DMS153 treated with DMSO at 0.1 percent for 48 hours (cell line): ENCODE data around the gene CEP250.
"Not testable (repeated sequence)": the region's sequence is repeated elsewhere in the genome, so short reads cannot be mapped to it uniquely, and the experiment has no call there.

Experiments used
- DNase-seq: peaks from one replicate; lab custom pipeline; 2025; ENCODE audit not compliant: unreplicated experiment; lab: John Stamatoyannopoulos, UW

CEP250 gene

GRCh38 chr20:35456700-35457099 lies 1.3 kb downstream of the CEP250 start:
- DNase-seq: not testable (repeated sequence)

DNA sequence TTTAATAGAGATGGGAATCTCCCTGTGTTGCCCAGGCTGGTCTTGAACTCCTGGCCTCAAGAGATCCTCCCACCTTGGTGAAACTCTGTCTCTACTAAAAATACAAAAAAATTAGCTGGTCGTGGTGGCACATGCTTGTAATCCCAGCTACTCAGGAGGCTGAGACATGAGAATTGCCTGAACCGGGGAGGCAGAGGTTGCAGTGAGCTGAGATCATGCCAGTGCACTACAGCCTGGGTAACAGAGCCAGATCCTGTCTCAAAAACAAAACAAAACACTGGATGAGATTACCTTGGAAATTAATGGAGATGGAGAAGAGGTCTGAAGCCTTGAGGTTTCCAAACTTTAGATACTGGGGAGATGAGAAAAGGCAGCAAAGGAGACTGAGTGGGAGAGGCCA lies 2.1 kb downstream of the CEP250 start:
- DNase-seq: not testable (repeated sequence)

DNA sequence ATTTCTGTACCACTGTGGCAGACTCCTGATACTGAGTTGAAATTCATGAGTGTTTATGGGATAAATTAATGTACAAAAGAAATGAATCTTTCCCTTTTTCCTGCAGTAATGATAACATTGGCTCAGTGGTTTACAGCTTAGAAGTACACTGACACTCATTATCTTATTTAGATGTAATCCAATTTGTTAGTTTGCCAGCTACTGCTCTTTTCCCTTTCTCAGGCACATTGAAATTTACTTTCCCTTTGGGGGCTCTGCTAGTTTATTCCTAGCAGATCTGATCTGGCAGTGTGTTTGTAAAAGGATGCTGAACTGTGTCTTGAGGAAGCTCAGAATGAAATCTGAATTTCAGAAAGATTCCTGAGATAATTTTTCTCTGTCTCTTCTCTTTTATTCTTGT lies 3.0 kb downstream of the CEP250 start:
- DNase-seq: no peak

GRCh38 chr20:35461620-35462019 lies 6.2 kb downstream of the CEP250 start:
- no peak for DNase-seq

GRCh38 chr20:35462351-35462750 lies 7.0 kb downstream of the CEP250 start:
- no peak for DNase-seq

GRCh38 chr20:35463455-35464300 lies 8.3 kb downstream of the CEP250 start:
- DNase-seq: peak; percentile 50

- DNase-seq: no peak
Measured at GRCh38 chr20:35465976-35466375, 10.6 kb downstream of the CEP250 start.

- no peak for DNase-seq
Measured at GRCh38 chr20:35466856-35467255, 11.5 kb downstream of the CEP250 start.

DNA sequence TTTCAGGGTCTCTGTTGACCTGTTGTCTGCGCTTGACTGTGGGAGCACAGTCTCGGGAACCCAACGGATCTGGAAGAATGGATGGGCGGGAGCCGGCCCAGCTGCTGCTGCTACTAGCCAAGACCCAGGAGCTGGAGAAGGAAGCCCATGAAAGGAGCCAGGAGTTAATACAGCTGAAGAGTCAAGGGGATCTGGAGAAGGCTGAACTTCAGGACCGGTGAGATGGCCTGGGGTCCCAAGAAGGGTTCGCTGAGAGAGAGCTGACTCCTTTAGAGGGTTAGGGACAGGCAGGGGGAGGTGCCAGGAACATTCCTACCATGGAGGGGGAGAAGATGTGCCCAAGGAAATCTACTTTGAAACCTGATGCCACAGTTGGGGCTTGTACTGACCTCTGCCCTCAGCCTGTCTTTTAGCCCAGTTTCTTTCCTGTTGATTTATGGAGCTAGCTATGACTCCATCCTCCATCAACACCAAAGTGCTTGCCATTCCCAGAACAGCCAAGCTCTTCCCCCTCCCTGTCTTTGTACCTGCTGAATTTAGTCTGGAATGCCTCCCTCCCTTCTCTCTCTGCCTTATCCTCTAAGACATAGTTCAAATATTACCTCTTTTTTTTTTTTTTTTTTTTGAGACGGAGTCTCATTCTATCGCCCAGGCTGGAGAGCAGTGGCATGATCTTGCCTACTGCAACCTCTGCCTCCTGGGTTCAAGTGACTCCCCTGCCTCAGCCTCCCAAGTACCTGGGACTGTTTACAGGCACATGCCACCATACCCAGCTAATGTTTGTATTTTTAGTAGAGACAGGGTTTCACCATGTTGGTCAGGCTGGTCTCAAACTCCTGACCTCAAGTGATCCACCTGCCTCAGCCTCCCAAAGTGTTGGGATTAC lies 12.2 kb downstream of the CEP250 start:
- DNase-seq: no peak

- DNase-seq: no peak
Measured at GRCh38 chr20:35468671-35469334, 13.4 kb downstream of the CEP250 start.

GRCh38 chr20:35472209-35472608 lies 16.8 kb downstream of the CEP250 start:
- no peak for DNase-seq

DNA sequence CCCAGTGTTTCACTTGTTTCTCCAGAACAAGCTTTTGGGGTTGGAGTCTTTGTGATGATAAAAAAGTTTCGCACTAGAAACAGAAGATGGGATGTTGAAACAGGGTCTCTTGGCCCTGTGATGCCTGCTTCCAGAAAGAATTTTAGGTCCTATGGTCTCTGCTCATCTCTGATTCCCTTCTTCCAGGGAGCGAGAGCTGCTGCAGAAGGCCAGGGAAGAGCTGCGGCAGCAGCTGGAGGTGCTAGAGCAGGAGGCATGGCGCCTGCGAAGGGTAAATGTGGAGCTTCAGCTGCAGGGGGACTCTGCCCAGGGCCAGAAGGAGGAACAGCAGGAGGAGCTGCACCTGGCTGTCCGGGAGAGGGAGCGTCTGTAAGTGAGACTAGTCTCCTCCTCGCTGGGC lies 18.3 kb downstream of the CEP250 start:
- no peak for DNase-seq

DNA sequence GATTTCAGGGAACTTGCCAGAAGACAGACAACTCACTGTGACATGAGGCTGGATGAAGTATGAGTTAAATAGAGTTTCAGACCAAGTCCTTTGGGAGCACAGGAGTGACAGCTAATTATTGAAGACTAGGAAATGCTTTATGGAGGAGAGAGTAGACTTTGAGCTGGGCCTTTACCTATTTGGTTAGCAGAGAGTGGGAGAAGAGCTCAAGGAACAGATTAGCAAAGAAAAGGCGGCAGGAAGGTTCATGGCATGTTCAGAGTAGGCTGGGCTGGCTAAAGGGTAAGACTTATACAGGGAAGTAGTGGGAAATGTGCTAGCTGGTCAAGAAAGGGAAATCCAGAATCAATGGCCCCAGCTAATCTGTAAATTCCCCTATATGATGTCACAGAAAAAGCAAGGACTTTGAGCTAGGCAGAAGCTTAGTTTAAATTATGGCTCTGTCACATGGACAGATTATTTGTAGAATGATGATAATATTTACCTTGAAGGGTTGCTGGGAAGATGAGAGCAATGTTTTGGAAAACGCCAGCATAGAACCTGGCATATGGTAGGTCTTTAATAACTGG lies 19.0 kb downstream of the CEP250 start:
- no peak for DNase-seq

DNA sequence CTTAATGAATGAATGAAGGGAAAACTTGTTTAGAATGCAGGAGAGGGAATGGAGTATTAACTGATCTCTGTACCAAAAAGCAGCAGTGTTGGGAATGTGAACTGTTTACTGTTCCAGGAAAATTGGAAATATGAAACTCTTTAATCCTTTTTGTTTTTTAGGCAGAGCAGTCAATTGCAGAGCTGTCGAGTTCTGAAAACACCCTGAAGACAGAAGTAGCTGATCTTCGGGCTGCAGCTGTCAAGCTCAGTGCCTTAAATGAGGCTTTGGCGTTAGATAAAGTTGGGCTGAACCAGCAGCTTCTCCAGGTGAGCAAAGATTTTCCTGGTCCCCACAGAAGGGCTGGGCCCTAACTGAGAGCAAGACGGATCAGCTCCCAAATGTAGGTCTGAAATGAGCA lies 20.9 kb downstream of the CEP250 start:
- no peak for DNase-seq

DNA sequence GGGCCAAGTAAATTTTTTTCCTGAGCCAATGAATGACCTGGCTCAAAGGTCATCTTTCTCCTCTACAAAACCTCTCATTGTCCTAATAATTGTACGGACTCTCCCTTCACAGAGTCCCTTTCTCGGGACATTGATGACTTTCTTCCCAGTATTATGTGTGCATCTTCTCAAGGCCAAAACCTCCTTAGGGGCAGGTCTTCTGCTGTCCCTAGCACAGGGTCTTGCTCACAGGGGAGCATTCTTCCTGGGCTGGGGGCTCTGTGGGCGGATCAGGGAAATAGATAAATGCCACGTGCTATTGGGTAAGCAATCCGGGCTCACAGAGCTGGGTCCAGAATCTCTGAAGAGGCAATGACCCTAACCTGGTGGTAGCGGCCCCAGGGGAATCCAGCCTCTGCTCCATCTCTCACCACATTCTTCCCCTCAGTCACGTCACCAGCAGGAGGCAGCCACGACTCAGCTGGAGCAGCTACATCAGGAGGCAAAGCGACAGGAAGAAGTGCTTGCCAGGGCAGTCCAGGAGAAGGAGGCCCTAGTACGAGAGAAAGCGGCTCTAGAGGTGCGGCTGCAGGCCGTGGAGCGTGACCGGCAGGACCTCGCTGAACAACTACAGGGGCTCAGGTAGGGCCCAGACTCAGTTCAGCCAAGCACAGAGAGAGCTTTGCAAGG lies 23.5 kb downstream of the CEP250 start:
- no peak for DNase-seq

DNA sequence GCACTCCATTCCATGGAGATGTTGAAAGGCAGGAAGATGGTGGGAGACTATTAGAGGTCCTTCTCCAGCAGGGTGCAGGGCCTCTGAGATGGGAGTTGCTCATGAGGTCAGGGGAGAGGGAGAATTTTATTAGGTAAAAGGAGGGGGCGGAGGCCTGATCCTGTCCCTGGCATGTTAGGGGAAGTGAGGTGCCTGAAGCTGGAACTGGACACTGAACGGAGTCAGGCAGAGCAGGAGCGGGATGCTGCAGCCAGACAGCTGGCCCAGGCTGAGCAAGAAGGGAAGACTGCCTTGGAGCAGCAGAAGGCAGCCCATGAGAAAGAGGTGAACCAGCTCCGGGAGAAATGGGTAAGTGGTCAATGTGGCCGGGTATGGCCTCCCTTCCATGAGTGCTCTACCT lies 24.4 kb downstream of the CEP250 start:
- DNase-seq: no peak

DNA sequence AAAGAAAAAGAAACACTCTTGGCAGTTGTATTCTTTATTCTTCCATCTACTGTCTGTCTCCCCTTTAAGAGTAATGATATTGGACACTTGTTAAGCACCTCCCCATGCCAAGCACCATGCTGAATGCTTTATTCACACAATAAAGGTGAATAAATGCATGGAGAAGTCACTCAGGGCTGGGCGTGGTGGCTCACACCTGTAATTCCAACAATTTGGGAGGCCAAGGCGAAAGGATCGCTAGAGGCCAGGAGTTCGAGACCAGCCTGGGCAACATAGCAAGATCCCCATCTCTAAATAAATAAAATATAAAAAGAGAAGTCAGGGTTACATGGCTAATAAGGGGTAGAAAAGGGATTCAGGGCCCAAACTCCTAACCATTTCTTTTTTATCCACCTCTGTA lies 32.1 kb downstream of the CEP250 start:
- no peak for DNase-seq

GRCh38 chr20:35489717-35490116 lies 34.3 kb downstream of the CEP250 start:
- no peak for DNase-seq

- DNase-seq: no peak
Measured at GRCh38 chr20:35490736-35491181, 35.4 kb downstream of the CEP250 start.

DNA sequence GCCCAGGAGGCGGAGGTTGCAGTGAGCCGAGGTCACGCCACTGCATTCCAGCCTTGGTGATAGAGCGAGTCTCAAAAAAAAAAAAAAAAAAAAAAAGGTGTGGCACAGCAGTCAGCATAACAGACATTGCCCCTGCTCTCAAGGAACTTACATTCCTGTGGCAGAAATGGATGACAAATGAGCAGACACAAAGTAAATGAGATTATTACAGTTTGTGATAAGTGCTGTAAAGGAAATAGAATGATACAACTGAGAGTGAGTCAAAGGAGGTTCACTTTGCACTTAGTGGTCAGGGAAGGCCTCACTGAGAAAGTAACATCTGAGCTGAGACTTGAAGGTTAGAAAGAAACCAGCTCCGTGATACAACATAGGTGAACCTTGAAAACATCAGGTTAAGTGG lies 36.4 kb downstream of the CEP250 start:
- no peak for DNase-seq

DNA sequence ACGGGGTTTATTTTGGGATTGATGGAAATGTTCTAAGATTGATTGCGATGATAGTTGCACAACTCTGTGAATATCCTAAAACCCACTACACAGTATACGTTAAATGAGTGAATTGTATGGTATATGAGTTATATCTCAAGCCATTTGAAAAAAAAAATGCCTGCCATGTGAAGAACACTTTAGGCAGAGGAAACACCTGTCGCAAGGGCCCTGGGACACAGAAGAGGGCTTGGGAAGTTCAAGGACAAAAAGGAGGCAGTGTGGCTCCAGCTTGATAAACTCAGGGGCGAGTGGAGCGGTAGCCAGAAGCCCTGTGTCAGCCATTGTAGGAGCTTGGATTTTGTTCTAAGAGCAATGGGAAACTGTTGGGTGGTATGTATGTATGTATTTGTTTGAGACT lies 37.0 kb downstream of the CEP250 start:
- no peak for DNase-seq
